ENCODE measurements around the gene GREB1L.

DNA sequence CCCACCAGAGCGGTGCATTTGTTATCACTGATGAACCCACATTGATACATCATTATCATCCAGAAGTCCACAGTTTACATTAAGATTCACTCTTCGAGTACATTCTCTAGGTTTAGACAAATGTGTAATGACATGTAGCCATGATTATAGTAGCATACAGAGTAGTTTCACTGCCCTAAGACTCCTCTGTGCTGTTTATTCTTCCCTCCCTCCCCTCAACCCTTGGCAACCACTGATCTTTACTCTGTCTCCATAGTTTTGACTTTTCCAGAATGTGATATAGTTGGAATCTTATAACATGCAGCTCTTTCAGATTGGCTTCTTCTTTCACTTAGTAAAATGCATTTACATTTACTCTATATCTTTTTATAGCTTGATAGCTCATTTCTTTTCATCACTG lies 31.2 kb upstream of the GREB1L start:
- TF ChIP-seq, protein P1, sequence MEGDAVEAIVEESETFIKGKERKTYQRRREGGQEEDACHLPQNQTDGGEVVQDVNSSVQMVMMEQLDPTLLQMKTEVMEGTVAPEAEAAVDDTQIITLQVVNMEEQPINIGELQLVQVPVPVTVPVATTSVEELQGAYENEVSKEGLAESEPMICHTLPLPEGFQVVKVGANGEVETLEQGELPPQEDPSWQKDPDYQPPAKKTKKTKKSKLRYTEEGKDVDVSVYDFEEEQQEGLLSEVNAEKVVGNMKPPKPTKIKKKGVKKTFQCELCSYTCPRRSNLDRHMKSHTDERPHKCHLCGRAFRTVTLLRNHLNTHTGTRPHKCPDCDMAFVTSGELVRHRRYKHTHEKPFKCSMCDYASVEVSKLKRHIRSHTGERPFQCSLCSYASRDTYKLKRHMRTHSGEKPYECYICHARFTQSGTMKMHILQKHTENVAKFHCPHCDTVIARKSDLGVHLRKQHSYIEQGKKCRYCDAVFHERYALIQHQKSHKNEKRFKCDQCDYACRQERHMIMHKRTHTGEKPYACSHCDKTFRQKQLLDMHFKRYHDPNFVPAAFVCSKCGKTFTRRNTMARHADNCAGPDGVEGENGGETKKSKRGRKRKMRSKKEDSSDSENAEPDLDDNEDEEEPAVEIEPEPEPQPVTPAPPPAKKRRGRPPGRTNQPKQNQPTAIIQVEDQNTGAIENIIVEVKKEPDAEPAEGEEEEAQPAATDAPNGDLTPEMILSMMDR (IDR thresholded peaks at IDR 0.05): no peak
- TF ChIP-seq POLR2A (IDR thresholded peaks at IDR 0.05; ENCODE audit: low read depth) (no peak), POLR2AphosphoS5 (IDR thresholded peaks at IDR 0.05) (no peak), EP300 (IDR thresholded peaks at IDR 0.05) (no peak)

Data from esophagus muscularis mucosa (tissue), 4 donors.